ENCODE measurements around the gene ACVR1C.

DNA sequence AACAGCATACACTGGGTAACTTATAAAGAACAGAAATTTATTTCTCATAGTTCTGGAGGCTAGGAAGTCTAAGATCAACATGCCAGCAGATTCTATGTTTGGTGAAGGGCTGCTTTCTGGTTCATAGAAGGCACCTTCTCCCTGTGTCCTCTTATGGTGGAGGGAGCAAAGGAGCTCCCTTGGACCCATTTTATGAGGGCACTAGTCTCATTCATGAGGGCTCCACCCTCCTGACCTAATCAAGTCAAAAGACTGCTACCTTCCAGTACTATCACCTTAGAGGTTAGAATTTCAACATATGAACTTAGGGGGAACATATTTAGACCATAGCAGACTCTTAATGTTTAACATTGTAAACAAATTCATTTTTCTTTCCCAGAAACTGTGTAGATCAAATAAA lies 54.5 kb downstream of the ACVR1C start:
- TF ChIP-seq TAF1 (IDR thresholded peaks at IDR 0.05; ENCODE audit: borderline replicate concordance, insufficient read depth, low read length) (no peak), POLR2AphosphoS5 (IDR thresholded peaks at IDR 0.05; ENCODE audit: low read depth, low read length) (no peak)
- TF ChIP-seq, protein P1, sequence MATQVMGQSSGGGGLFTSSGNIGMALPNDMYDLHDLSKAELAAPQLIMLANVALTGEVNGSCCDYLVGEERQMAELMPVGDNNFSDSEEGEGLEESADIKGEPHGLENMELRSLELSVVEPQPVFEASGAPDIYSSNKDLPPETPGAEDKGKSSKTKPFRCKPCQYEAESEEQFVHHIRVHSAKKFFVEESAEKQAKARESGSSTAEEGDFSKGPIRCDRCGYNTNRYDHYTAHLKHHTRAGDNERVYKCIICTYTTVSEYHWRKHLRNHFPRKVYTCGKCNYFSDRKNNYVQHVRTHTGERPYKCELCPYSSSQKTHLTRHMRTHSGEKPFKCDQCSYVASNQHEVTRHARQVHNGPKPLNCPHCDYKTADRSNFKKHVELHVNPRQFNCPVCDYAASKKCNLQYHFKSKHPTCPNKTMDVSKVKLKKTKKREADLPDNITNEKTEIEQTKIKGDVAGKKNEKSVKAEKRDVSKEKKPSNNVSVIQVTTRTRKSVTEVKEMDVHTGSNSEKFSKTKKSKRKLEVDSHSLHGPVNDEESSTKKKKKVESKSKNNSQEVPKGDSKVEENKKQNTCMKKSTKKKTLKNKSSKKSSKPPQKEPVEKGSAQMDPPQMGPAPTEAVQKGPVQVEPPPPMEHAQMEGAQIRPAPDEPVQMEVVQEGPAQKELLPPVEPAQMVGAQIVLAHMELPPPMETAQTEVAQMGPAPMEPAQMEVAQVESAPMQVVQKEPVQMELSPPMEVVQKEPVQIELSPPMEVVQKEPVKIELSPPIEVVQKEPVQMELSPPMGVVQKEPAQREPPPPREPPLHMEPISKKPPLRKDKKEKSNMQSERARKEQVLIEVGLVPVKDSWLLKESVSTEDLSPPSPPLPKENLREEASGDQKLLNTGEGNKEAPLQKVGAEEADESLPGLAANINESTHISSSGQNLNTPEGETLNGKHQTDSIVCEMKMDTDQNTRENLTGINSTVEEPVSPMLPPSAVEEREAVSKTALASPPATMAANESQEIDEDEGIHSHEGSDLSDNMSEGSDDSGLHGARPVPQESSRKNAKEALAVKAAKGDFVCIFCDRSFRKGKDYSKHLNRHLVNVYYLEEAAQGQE (IDR thresholded peaks at IDR 0.05; ENCODE audit: insufficient read depth in 1 of 2, low read depth in 2 of 2, low read length in 2 of 2), result no peak
